Smooth muscle cell (in vitro differentiated cells): ENCODE data around the gene GUCD1. TPM values are rescaled to one million over a fixed set of nuclear protein-coding genes. Genes with fewer than 3 reads are reported as not detected.
"Not testable (repeated sequence)": the region's sequence is repeated elsewhere in the genome, so short reads cannot be mapped to it uniquely, and the experiment has no call there.

Experiments
- DNase-seq: peaks from one replicate; lab custom pipeline; 2025; ENCODE audit not compliant: unreplicated experiment; lab: John Stamatoyannopoulos, UW
- H2AFZ ChIP-seq: fragments of 200-600 bp; sonication (generic); 2 replicates; pipeline ENCODE4 v1.6.0; 2016; ENCODE audit warnings: antibody characterized with exemption, low read depth, mild to moderate bottlenecking
- H3F3A ChIP-seq: fragments of 200-600 bp; sonication (generic); 2 replicates; pipeline ENCODE4 v1.6.0; 2017; ENCODE audit warnings: antibody characterized with exemption, low read depth
- H3K27ac ChIP-seq: fragments of 200-600 bp; sonication (generic); 2 replicates; pipeline ENCODE4 v1.5.1; 2016; ENCODE audit warnings: low read depth, mild to moderate bottlenecking
- H3K27me3 ChIP-seq: fragments of 200-600 bp; sonication (generic); 2 replicates; pipeline ENCODE4 v1.6.1; 2016; ENCODE audit warnings: low read depth, mild to moderate bottlenecking
- H3K36me3 ChIP-seq: fragments of 200-600 bp; sonication (generic); 2 replicates; pipeline ENCODE4 v1.5.1; 2016; ENCODE audit warnings: low read depth
- H3K4me1 ChIP-seq: fragments of 200-600 bp; sonication (generic); 2 replicates; pipeline ENCODE4 v1.5.1; 2016; ENCODE audit warnings: low read depth
- H3K4me2 ChIP-seq: fragments of 200-600 bp; sonication (generic); 2 replicates; pipeline ENCODE4 v1.6.0; 2016; ENCODE audit warnings: mild to moderate bottlenecking
- H3K4me3 ChIP-seq: fragments of 200-600 bp; sonication (generic); 2 replicates; pipeline ENCODE4 v1.5.1; 2016; ENCODE audit warnings: mild to moderate bottlenecking
- H3K79me2 ChIP-seq: fragments of 200-600 bp; sonication (generic); 2 replicates; pipeline ENCODE4 v1.6.0; 2016; ENCODE audit warnings: low read depth, mild to moderate bottlenecking
- H3K9ac ChIP-seq: fragments of 200-600 bp; sonication (generic); 2 replicates; pipeline ENCODE4 v1.6.0; 2016; ENCODE audit warnings: low read depth
- H3K9me3 ChIP-seq: fragments of 200-600 bp; sonication (generic); replicated peaks from 2 replicates; pipeline ENCODE4 v1.5.1; 2016; ENCODE audit warnings: low read depth
- H4K20me1 ChIP-seq: fragments of 200-600 bp; sonication (generic); 2 replicates; pipeline ENCODE4 v1.6.0; 2016; ENCODE audit warnings: low read depth
- WGBS: methylation state at CpG from one replicate; pipeline ENCODE4 v1.1.7; 2016; ENCODE audit warnings: low lambda C conversion rate; 5-methylcytosine and 5-hydroxymethylcytosine counted together
- polyA plus RNA-seq: library from polyadenylated mRNA; unstranded; fragments of >200 nt; fragmentation: Nextera tagmentation; extraction: Ambion mirVana; gene quantifications from 2 replicates; pipeline ENCODE4 v1.2.1, GENCODE V29; 2016
- total RNA-seq: library from RNA; depleted of rRNA; stranded (reverse); fragments of >200 nt; gene quantifications from 2 replicates; pipeline ENCODE4 v1.2.3, GENCODE V29; 2014
- TF ChIP-seq, protein P1 (sequence below): fragments of 200-600 bp; sonication (generic); IDR thresholded peaks from 2 replicates; pipeline ENCODE4 v1.5.1; 2017; ENCODE audit warnings: borderline replicate concordance, mild to moderate bottlenecking, antibody characterized with exemption; ENCODE audit not compliant: insufficient read depth, poor library complexity, severe bottlenecking

GUCD1 gene
- total and polyA plus RNA-seq, 2 experiments from 2014 or later: 54.3 to 56.0 TPM

DNA sequence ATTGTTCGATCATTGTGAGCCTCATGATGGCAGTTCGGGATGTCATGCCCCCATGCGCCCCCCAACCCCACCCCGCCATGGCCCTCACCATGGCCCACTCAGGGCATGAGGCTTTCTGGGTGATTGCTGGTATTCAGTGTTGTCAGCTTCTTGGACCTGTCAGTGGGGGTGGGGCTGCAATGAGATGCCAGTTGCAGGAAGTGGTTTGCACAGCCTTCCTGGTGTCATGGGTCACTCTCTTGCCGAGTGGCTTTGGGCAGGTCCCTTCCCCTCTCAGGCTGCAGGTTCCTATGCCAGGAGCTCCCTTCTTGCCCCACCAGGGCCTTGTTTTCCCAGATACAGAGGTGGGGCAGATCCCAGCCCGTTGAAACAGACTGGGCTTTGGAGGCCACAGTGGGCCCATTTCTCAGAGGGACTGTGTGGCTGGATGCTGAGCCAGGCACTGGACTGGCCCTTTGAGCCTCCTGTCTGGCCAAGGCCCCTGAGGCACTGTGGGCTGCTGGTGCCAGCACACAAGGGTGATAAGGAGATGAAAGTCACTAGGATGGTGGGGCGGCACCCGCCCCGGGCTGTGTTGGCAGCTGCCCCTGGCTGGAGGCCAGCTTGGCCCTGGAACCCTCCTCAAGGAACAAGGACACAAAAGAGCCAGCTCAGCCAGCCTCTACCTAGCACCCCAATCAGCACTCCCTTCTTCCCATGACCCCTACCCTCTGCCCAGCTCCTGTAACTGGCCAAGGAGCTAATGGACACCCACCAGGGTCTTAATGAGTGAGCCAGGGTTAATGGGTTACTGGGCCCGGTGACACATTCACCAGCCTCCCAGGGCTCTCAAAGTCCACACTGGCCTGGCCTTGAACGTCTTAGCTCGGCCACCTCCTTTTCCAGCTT is 46.5 kb upstream of the GUCD1 start:
- Histone ChIP-seq H2AFZ (no peak overlapping the region), H3K27ac (no peak overlapping the region)
- TF ChIP-seq, protein P1, sequence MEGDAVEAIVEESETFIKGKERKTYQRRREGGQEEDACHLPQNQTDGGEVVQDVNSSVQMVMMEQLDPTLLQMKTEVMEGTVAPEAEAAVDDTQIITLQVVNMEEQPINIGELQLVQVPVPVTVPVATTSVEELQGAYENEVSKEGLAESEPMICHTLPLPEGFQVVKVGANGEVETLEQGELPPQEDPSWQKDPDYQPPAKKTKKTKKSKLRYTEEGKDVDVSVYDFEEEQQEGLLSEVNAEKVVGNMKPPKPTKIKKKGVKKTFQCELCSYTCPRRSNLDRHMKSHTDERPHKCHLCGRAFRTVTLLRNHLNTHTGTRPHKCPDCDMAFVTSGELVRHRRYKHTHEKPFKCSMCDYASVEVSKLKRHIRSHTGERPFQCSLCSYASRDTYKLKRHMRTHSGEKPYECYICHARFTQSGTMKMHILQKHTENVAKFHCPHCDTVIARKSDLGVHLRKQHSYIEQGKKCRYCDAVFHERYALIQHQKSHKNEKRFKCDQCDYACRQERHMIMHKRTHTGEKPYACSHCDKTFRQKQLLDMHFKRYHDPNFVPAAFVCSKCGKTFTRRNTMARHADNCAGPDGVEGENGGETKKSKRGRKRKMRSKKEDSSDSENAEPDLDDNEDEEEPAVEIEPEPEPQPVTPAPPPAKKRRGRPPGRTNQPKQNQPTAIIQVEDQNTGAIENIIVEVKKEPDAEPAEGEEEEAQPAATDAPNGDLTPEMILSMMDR: no peak

DNA sequence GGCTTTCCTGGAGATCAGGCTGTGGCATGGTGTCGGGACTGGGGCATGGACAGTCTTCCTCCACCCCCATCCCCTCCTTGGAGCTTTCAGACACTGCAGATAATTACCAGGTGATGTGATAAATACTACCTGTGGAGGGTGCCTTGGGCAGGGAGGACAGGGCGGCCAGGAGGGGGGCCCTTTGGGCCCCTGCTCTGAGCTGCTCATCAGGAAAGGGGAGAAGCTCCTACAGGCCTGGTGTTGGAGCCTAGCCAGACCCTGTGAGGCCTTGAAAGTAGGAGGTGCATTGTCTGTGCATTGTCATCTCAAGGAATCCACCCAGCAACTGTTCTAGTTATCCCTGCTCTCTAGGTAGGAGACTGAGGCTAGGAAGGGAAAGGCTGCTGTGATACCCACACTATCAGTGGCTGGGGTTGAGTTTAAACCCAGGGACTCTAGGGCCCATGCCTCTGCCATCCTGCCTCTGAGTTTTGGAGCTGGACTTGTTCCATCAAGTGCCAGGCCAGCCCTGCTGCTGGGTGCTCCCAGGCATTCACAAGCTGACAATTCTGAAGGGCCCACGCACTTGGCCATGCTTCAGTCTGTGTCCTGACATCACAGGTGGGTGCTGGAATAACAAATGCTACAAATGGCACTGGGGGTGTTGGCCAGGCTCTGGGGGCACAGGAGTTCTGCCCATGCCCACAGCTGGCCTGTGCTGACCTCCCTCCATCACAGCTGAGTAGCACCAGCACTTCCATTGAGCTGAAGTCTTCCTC is 45.2 kb upstream of the GUCD1 start:
- not testable (repeated sequence) for DNase-seq, H3K4me2 ChIP-seq, H3K36me3 ChIP-seq, H3K9ac ChIP-seq, H4K20me1 ChIP-seq, H2AFZ ChIP-seq, H3K9me3 ChIP-seq, H3K27me3 ChIP-seq, H3K4me3 ChIP-seq, H3K27ac ChIP-seq, H3K79me2 ChIP-seq, H3F3A ChIP-seq
- WGBS: 78% methylated on average over 3 of the region's 3 CpGs
- peaks cover 12% of the 10 kb centered on the region for H3K4me1 ChIP-seq

More for the DNA sequence above, 46.5 kb upstream of the GUCD1 start:
- Histone ChIP-seq H3K9ac (no peak overlapping the region), H3K36me3 (no peaks in the 10 kb centered on the region), H3K79me2 (no peaks in the 10 kb centered on the region), H3K4me1 (peaks cover 12% of the 10 kb centered on the region), H3K27me3 (no peaks in the 10 kb centered on the region), H3F3A (no peaks in the 10 kb centered on the region), H3K4me2 (no peak overlapping the region), H3K9me3 (no peaks in the 10 kb centered on the region), H3K4me3 (no peak overlapping the region), H4K20me1 (no peaks in the 10 kb centered on the region)
- 92% methylated on average over 11 of the region's 12 CpGs for WGBS
- no peak for DNase-seq

DNA sequence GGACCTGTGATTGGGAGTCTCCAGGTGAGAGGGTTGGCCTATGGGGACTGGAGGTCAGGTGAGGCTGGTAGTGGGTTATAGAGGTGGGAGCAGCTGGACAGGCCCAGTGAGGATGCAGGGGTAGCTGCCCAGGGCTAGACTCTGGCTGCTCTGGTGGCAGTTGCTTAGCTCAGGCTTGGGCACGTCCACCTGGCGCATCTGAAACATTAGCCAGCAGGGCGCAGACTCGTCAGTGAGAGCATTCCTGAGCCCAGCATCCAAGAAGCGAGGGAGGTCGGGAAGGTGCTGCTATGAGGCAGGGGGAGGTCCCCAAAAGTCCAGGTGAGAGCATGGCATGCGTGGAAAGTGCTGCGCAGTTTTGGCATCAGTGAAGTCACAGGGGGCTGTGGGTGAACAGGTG is 44.6 kb upstream of the GUCD1 start:
- H3F3A ChIP-seq: no peaks in the 10 kb centered on the region
- TF ChIP-seq, protein P1: no peak
- H3K4me2 ChIP-seq: no peak overlapping the region
- H4K20me1 ChIP-seq: no peaks in the 10 kb centered on the region
- peaks cover 12% of the 10 kb centered on the region for H3K4me1 ChIP-seq
- DNase-seq: no peak
- H3K36me3 ChIP-seq: no peaks in the 10 kb centered on the region
- WGBS: 85% methylated on average over 8 of the region's 8 CpGs
- no peaks in the 10 kb centered on the region for H3K79me2 ChIP-seq
- H3K4me3 ChIP-seq: no peak overlapping the region
- H3K27ac ChIP-seq: no peak overlapping the region
- no peak overlapping the region for H2AFZ ChIP-seq
- no peaks in the 10 kb centered on the region for H3K27me3 ChIP-seq
- H3K9ac ChIP-seq: no peak overlapping the region
- no peaks in the 10 kb centered on the region for H3K9me3 ChIP-seq

DNA sequence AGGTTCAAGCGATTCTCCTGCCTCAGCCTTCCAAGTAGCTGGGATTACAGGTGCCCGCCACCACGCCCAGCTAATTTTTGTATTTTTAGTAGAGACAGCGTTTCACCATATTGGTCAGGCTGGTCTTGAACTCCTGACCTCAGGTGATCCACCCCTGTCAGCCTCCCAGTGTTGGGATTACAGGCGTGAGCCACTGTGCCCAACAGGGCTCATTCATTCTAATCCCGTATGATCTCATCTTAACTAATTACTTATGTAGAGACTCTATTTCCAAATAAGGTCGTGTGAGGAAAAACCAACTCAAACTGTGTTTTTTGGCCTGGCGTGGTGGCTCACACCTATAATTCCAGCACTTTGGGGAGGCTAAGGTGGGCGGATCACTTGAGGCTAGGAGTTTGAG is 42.1 kb upstream of the GUCD1 start:
- not testable (repeated sequence) for H3K27ac ChIP-seq, H3K79me2 ChIP-seq, H3K4me2 ChIP-seq, H3K27me3 ChIP-seq, H3F3A ChIP-seq, H2AFZ ChIP-seq, H3K4me3 ChIP-seq, H3K36me3 ChIP-seq, H4K20me1 ChIP-seq, H3K4me1 ChIP-seq, H3K9me3 ChIP-seq, DNase-seq, H3K9ac ChIP-seq
- 96% methylated on average over 9 of the region's 9 CpGs for WGBS
